HEK293 (cell line): ENCODE data around the gene ZNF324.

ENCODE experiments used
- CTCF ChIA-PET: fragments of 350-600 bp; formaldehyde crosslinking; extraction: SDS; loops from one replicate; lab custom pipeline; 2021; ENCODE audit warnings: antibody characterized with exemption; lab: Yijun Ruan, JAX
- POLR2A ChIA-PET: fragments of 300-600 bp; formaldehyde crosslinking; extraction: SDS; loops from one replicate; lab custom pipeline; 2020; ENCODE audit warnings: antibody characterized with exemption, inconsistent platforms; lab: Yijun Ruan, JAX
- H3K27ac ChIP-seq: fragments of 200-500 bp; sonication (Bioruptor generic); 2 replicates; pipeline ENCODE4 v1.5.1; 2014; ENCODE audit warnings: low read depth, low read length, control low read depth, inconsistent platforms; ENCODE audit errors: extremely low read depth
- H3K36me3 ChIP-seq, 2 experiments: fragments of 200-500 bp in 1 of 2; sonication (Bioruptor generic) in 1 of 2; 1 replicate in 1 of 2; 2 replicates in 1 of 2; pipeline ENCODE4 v1.5.1; 2014 to 2017; ENCODE audit warnings: inconsistent platforms in 2 of 2, low read length in 2 of 2; ENCODE audit not compliant: control insufficient read depth in 2 of 2, insufficient read depth in 1 of 2
- H3K4me1 ChIP-seq: fragments of 200-500 bp; sonication (Bioruptor generic); 2 replicates; pipeline ENCODE4 v1.5.1; 2014; ENCODE audit warnings: mild to moderate bottlenecking, low read length, inconsistent platforms; ENCODE audit not compliant: control insufficient read depth, insufficient read depth
- H3K4me3 ChIP-seq: 2 replicates; pipeline ENCODE4 v1.5.1; 2011; ENCODE audit warnings: low read depth, mild to moderate bottlenecking, control low read depth, low read length, moderate library complexity
- H3K9me3 ChIP-seq: fragments of 200-500 bp; sonication (Bioruptor generic); 2 replicates; pipeline ENCODE4 v1.5.1; 2014; ENCODE audit warnings: low read depth, low read length, inconsistent platforms; ENCODE audit not compliant: control insufficient read depth, insufficient read depth
- BCL11A ChIP-seq: fragments of 450-650 bp; formaldehyde crosslinking; IDR thresholded peaks from 2 replicates; pipeline ENCODE4 v1.5.1; 2016; ENCODE audit warnings: low read depth, missing biosample characterization, missing genetic modification characterization
- BCL11B ChIP-seq: fragments of 450-650 bp; formaldehyde crosslinking; IDR thresholded peaks from 2 replicates; pipeline ENCODE4 v1.5.1; 2016; ENCODE audit warnings: low read depth, missing biosample characterization, missing genetic modification characterization
- EGR2 ChIP-seq: fragments of 450-650 bp; formaldehyde crosslinking; IDR thresholded peaks from 2 replicates; pipeline ENCODE4 v1.5.1; 2016; ENCODE audit warnings: low read depth, missing biosample characterization, missing genetic modification characterization
- HOXC10 ChIP-seq: sonication (generic); formaldehyde crosslinking; IDR thresholded peaks from 2 replicates; pipeline ENCODE4 v1.8.1; 2023; ENCODE audit warnings: mild to moderate bottlenecking, missing genetic modification reagents
- MYNN ChIP-seq: fragments of 450-650 bp; formaldehyde crosslinking; IDR thresholded peaks from 2 replicates; pipeline ENCODE4 v1.5.1; 2016; ENCODE audit warnings: missing biosample characterization, missing genetic modification characterization, borderline replicate concordance
- PRDM6 ChIP-seq: fragments of 450-650 bp; formaldehyde crosslinking; IDR thresholded peaks from 2 replicates; pipeline ENCODE4 v1.5.1; 2017; ENCODE audit warnings: missing biosample characterization, missing genetic modification characterization
- RBAK ChIP-seq: fragments of 450-650 bp; formaldehyde crosslinking; IDR thresholded peaks from 2 replicates; pipeline ENCODE4 v1.5.1; 2016; ENCODE audit warnings: missing biosample characterization, missing genetic modification characterization
- SALL2 ChIP-seq: fragments of 450-650 bp; formaldehyde crosslinking; IDR thresholded peaks from 2 replicates; pipeline ENCODE4 v1.5.0; 2017; ENCODE audit warnings: missing biosample characterization, mild to moderate bottlenecking, missing genetic modification characterization, borderline replicate concordance
- TCF7L2 ChIP-seq: IDR thresholded peaks from 2 replicates; pipeline ENCODE4 v1.6.1; 2011; ENCODE audit warnings: low read depth, mild to moderate bottlenecking, inconsistent platforms, low read length, moderate library complexity, borderline replicate concordance
- ZBTB8A ChIP-seq: fragments of 450-650 bp; formaldehyde crosslinking; IDR thresholded peaks from 2 replicates; pipeline ENCODE4 v1.5.1; 2016; ENCODE audit warnings: missing biosample characterization, missing genetic modification characterization
- ZFHX2 ChIP-seq: fragments of 450-650 bp; formaldehyde crosslinking; conservative IDR thresholded peaks from 2 replicates; pipeline ENCODE4 v1.5.1; 2016; ENCODE audit warnings: missing biosample characterization, missing genetic modification characterization
- ZNF138 ChIP-seq: fragments of 450-650 bp; formaldehyde crosslinking; IDR thresholded peaks from 2 replicates; pipeline ENCODE4 v1.5.1; 2016; ENCODE audit warnings: missing biosample characterization, missing genetic modification characterization, borderline replicate concordance
- ZNF169 ChIP-seq: fragments of 450-650 bp; formaldehyde crosslinking; IDR thresholded peaks from 2 replicates; pipeline ENCODE4 v1.5.1; 2016; ENCODE audit warnings: missing biosample characterization, missing genetic modification characterization
- ZNF184 ChIP-seq: fragments of 450-650 bp; IDR thresholded peaks from 2 replicates; pipeline ENCODE4 v1.5.1; 2018; ENCODE audit warnings: missing biosample characterization, mild to moderate bottlenecking, missing genetic modification characterization
- ZNF19 ChIP-seq: fragments of 450-650 bp; formaldehyde crosslinking; IDR thresholded peaks from 2 replicates; pipeline ENCODE4; 2016; ENCODE audit warnings: missing biosample characterization, missing genetic modification characterization, low read depth
- ZNF221 ChIP-seq: fragments of 450-650 bp; formaldehyde crosslinking; IDR thresholded peaks from 2 replicates; pipeline ENCODE4 v1.5.1; 2017; ENCODE audit warnings: missing biosample characterization, missing genetic modification characterization, borderline replicate concordance
- ZNF266 ChIP-seq: fragments of 450-650 bp; formaldehyde crosslinking; IDR thresholded peaks from 2 replicates; pipeline ENCODE4 v1.5.1; 2016; ENCODE audit warnings: missing biosample characterization, missing genetic modification characterization, low read depth
- ZNF335 ChIP-seq: fragments of 450-650 bp; formaldehyde crosslinking; conservative IDR thresholded peaks from 2 replicates; pipeline ENCODE4 v1.5.1; 2016; ENCODE audit warnings: missing biosample characterization, missing genetic modification characterization
- ZNF341 ChIP-seq: fragments of 450-650 bp; formaldehyde crosslinking; IDR thresholded peaks from 2 replicates; pipeline ENCODE4; 2016; ENCODE audit warnings: low read depth, missing biosample characterization, missing genetic modification characterization
- ZNF350 ChIP-seq: fragments of 450-650 bp; formaldehyde crosslinking; IDR thresholded peaks from 2 replicates; pipeline ENCODE4 v1.5.0; 2017; ENCODE audit warnings: missing biosample characterization, mild to moderate bottlenecking, missing genetic modification characterization
- ZNF514 ChIP-seq: fragments of 450-650 bp; formaldehyde crosslinking; IDR thresholded peaks from 2 replicates; pipeline ENCODE4 v1.5.1; 2016; ENCODE audit warnings: missing biosample characterization, missing genetic modification characterization
- ZNF548 ChIP-seq: fragments of 450-650 bp; formaldehyde crosslinking; IDR thresholded peaks from 2 replicates; pipeline ENCODE4 v1.5.1; 2016; ENCODE audit warnings: missing biosample characterization, missing genetic modification characterization
- ZNF585B ChIP-seq: fragments of 450-650 bp; formaldehyde crosslinking; IDR thresholded peaks from 2 replicates; pipeline ENCODE4 v1.5.1; 2016; ENCODE audit warnings: missing biosample characterization, missing genetic modification characterization
- ZNF623 ChIP-seq: fragments of 450-650 bp; formaldehyde crosslinking; IDR thresholded peaks from 2 replicates; pipeline ENCODE4 v1.5.1; 2016; ENCODE audit warnings: missing biosample characterization, missing genetic modification characterization
- ZNF776 ChIP-seq: fragments of 450-650 bp; formaldehyde crosslinking; IDR thresholded peaks from 2 replicates; pipeline ENCODE4 v1.5.0; 2017; ENCODE audit warnings: missing biosample characterization, missing genetic modification characterization, borderline replicate concordance
- ZNF837 ChIP-seq: fragments of 450-650 bp; formaldehyde crosslinking; IDR thresholded peaks from 2 replicates; pipeline ENCODE4 v1.5.1; 2016; ENCODE audit warnings: missing biosample characterization, missing genetic modification characterization
- TF ChIP-seq, protein P1 (sequence below): fragments of 450-650 bp; formaldehyde crosslinking; IDR thresholded peaks from 2 replicates; pipeline ENCODE4 v1.5.1; 2017; ENCODE audit warnings: missing biosample characterization, missing genetic modification characterization

The ZNF324 gene

DNA sequence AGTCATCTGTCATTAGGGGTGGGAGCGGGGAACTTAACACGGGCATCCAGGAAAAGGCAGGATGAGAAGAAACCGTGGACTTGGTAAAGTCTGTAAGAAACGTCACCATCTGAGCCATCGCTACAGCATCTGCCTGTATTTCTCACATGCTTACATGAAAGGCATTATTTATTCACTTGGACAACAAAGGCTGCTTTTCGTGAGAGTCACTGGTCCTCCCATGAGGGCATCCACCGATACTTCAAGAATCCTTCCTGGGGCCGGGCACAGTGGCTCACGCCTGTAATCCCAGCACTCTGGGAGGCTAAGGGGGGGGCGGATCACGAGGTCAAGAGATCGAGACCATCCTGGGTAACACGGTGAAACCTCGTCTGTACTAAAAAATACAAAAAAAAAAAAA, 25.4 kb downstream of the ZNF324 start:
- TF ChIP-seq ZNF350 (no peak), ZNF335 (tag by site-specific recombination) (no peak), ZNF169 (tag by site-specific recombination) (no peak), BCL11B (tag by site-specific recombination) (no peak)
- TF ChIP-seq, all 188 proteins: peak for 0
- Histone ChIP-seq H3K4me3 (no peak overlapping the region), H3K27ac (no peak overlapping the region), H3K36me3 (no peaks in the 10 kb centered on the region; a peak in 1 of 3 replicates), H3K9me3 (no peaks in the 10 kb centered on the region; the same call in 1 of the 2 replicates), H3K4me1 (no peaks in the 10 kb centered on the region)
- ChIA-PET POLR2A (no interaction called here), CTCF (no interaction called here)

DNA sequence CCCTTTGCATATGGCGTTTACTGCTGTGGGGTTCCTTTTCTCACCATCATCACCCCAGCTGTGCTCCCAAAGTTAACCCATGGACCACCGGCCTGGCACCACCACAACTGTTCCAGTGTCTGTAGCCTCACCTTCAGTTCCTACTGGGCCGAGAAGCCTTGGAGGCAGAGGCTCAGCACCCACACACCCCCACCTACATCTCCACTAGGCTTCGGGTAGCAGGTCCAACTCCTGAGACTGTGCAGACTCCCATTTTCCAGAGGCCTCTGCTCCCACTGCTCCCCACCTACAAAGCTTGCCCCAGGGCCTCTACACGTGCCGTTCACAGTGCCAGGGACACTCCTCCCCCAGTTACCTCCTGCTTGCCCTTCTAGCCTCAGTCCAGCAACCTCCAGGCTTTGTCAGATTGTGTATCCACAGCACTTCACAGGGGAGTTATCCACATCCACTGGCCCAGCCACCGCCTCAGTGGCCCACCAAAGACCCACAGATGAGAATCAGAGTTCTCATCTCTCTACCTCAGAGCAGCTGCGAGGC, 30.8 kb downstream of the ZNF324 start:
- no peaks in the 10 kb centered on the region for H3K9me3 ChIP-seq
- H3K36me3 ChIP-seq, result no peaks in the 10 kb centered on the region; a peak in 1 of 3 replicates
- ChIA-PET POLR2A (interaction anchor here (1.2 to 1.5 kb wide), 2 partner anchors 89 to 171 kb away, joined by 3 to 4 read pairs; partner anchors contain the start of genes ZNF584 and ZSCAN22), CTCF (interaction anchor here (0.7 to 2.3 kb wide), 2 partner anchors 21 to 90 kb away, joined by 3 to 8 read pairs; partner anchors contain the start of gene ZBTB45)
- H3K4me3 ChIP-seq, result no peak overlapping the region
- H3K4me1 ChIP-seq, result peaks cover 9% of the 10 kb centered on the region
- no peak for TF ChIP-seq ZNF266 (tag by site-specific recombination)
- TF ChIP-seq EGR2, result peak; percentile 77
- TF ChIP-seq ZNF350, result no peak
- no peak for TF ChIP-seq ZNF548 (tag by site-specific recombination)
- peak; percentile 74 for TF ChIP-seq ZFHX2 (tag by site-specific recombination)
- no peak for TF ChIP-seq HOXC10 (CRISPR knock-in tag)
- peak; percentile 55 for TF ChIP-seq ZNF623
- 0 out of 2 replicates have a peak, but pooled peaks have one; percentile 22 for TF ChIP-seq ZNF341 (tag by site-specific recombination)
- no peak overlapping the region for H3K27ac ChIP-seq

- no peaks in the 10 kb centered on the region for H3K36me3 ChIP-seq
- H3K4me3 ChIP-seq, result no peak overlapping the region
- ChIA-PET CTCF (interaction anchor here (0.7 to 4.0 kb wide), 2 partner anchors 21 to 91 kb away, joined by 3 to 26 read pairs; partner anchors contain the start of gene ZBTB45), POLR2A (interaction anchor here (1.5 to 2.1 kb wide), 2 partner anchors 46 to 172 kb away, joined by 4 to 7 read pairs; partner anchors contain the start of genes TRIM28 and ZSCAN22)
- peak overlapping the region; percentile 47; the same call in 1 of the 2 replicates for H3K27ac ChIP-seq
- H3K4me1 ChIP-seq, result peaks cover 9% of the 10 kb centered on the region
- no peak for TF ChIP-seq ZBTB8A (tag by site-specific recombination)
- no peak for TF ChIP-seq ZNF184 (tag by site-specific recombination)
- no peak for TF ChIP-seq PRDM6 (tag by site-specific recombination)
- TF ChIP-seq ZNF776 (tag by site-specific recombination), result no peak
- no peak for TF ChIP-seq ZNF585B (tag by site-specific recombination)
- TF ChIP-seq ZNF350, result no peak
- no peak for TF ChIP-seq ZNF138 (tag by site-specific recombination)
- no peak for TF ChIP-seq TCF7L2
- no peak for TF ChIP-seq MYNN (tag by site-specific recombination)
- no peak for TF ChIP-seq ZNF221 (tag by site-specific recombination)
- no peak for TF ChIP-seq RBAK
- TF ChIP-seq, protein P1, sequence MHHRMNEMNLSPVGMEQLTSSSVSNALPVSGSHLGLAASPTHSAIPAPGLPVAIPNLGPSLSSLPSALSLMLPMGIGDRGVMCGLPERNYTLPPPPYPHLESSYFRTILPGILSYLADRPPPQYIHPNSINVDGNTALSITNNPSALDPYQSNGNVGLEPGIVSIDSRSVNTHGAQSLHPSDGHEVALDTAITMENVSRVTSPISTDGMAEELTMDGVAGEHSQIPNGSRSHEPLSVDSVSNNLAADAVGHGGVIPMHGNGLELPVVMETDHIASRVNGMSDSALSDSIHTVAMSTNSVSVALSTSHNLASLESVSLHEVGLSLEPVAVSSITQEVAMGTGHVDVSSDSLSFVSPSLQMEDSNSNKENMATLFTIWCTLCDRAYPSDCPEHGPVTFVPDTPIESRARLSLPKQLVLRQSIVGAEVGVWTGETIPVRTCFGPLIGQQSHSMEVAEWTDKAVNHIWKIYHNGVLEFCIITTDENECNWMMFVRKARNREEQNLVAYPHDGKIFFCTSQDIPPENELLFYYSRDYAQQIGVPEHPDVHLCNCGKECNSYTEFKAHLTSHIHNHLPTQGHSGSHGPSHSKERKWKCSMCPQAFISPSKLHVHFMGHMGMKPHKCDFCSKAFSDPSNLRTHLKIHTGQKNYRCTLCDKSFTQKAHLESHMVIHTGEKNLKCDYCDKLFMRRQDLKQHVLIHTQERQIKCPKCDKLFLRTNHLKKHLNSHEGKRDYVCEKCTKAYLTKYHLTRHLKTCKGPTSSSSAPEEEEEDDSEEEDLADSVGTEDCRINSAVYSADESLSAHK (tag by site-specific recombination), result no peak
- no peak for TF ChIP-seq ZNF19 (tag by site-specific recombination)
- no peak for TF ChIP-seq BCL11A (tag by site-specific recombination)
- TF ChIP-seq ZNF623, result no peak
- TF ChIP-seq SALL2 (tag by site-specific recombination), result no peak
- TF ChIP-seq ZNF837 (tag by site-specific recombination), result no peak
- TF ChIP-seq ZFHX2 (tag by site-specific recombination), result no peak
- no peak for TF ChIP-seq ZNF514 (tag by site-specific recombination)
- no peaks in the 10 kb centered on the region for H3K9me3 ChIP-seq
These were observed 31.6 kb downstream of the ZNF324 start for GRCh38 chr19:58498316-58499020.
